GM19324 (cell line): Measurements from ENCODE around the gene PSEN2.

ENCODE experiments used
- ATAC-seq: cut with Tn5 transposase; IDR thresholded peaks from one replicate; pipeline ENCODE4 v1.9.1; 2021; ENCODE audit warnings: mild to moderate bottlenecking, moderate library complexity; ENCODE audit not compliant: unreplicated experiment, low FRiP score

The PSEN2 gene

GRCh38 chr1:226884966-226885820 is 14.8 kb downstream of the PSEN2 start:
- no peak for ATAC-seq

DNA sequence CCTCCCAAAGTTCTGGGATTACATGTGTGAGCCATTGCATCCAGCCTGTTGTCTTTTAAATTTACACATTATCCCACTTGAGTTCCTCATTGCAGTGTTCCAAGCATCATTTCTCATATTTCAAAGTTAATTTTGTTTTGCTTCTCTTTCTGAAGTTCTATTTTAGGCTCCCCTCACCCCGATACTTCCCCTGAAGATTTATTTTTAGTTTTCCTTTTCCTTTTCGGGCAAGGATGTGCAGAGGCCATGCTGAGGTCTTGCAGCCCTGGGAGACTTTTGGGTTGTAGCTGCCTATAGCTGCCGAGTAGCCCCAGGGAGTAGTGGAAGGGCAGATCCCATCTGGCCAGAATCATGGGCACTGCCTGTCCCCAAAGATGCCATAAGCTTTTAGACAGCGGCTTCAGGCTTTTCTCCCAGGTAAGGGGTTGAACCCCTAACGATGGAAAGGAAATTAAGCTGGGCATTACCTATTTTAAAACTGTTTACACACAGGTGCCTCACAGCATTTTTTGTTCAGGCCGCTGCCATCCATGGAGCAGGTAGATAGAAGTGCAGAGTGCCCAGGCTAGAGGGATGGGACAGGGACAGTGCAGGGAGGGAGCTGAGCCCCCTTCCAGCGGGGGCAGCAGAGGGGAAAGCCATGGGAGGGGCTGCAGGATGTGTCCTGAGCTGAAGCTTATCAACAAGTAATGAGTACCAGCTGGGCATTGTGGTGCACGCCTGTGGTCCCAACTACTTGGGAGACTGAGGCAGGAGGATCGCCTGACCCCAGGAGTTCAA is 15.9 kb downstream of the PSEN2 start:
- no peak for ATAC-seq

DNA sequence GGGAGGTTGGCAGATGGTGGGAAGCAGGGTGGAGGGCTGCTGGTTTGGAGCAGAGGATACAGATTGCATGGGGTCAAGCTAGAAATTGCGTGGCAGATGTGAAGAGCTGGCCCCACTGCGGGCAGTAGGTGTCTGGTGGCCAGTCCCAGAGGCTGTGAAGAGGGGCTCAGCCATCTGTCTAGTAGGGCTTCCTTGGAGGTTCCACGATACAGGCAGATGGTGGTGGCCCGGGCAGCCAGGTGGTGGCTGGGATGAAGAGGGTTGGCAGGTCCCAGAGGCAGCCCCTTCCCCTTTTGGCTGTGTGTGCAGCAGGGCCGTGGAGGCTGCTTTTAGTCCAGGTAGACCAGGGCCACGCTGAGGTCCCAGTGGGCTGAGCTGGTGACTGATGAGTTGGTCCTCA is 16.6 kb downstream of the PSEN2 start:
- no peak for ATAC-seq

- no peak for ATAC-seq
Measured at GRCh38 chr1:226888021-226888420, 17.6 kb downstream of the PSEN2 start.

- ATAC-seq = no peak
Measured at GRCh38 chr1:226888816-226889215, 18.4 kb downstream of the PSEN2 start.

- ATAC-seq = no peak
Measured at GRCh38 chr1:226889616-226890330, 19.4 kb downstream of the PSEN2 start.

GRCh38 chr1:226890331-226891108 is 20.1 kb downstream of the PSEN2 start:
- no peak for ATAC-seq

DNA sequence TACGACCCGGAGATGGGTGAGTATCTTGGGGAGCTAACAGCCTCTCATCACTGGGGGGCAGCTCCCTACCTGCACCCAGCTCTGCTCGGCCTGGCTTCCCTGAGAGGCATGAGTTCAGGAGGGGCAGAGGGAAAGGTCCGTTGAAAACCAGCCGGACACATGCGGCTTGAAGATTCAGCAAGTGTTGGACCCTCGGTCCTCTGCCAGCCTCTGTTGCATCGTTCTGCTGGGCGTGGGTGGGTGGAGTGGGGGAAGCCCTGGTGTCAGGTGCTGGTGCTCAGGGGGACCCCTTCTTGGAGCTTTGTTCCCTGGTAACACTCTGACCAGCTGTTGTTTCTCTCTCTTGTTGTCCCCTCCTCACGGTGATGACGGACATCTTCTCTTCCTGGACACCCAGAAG is 20.9 kb downstream of the PSEN2 start:
- no peak for ATAC-seq

GRCh38 chr1:226891846-226892523 is 21.6 kb downstream of the PSEN2 start:
- no peak for ATAC-seq

DNA sequence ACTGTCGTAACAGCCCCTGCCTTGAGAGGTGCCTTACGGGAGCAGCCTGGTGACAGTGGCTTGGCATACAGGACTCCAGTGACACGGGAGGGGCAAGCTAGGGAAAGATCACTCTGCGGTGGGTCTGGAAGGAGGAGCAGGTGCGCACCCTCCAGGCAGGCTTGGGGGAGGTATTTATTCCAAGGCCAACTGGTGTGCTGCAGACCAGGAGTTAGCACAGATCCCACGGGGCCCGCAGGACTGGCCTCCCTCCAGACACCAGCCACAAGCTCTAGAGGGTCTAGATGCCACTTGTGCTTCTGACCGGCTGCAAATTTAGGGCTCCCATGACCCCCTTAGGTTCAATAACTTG is 22.1 kb downstream of the PSEN2 start:
- no peak for ATAC-seq

DNA sequence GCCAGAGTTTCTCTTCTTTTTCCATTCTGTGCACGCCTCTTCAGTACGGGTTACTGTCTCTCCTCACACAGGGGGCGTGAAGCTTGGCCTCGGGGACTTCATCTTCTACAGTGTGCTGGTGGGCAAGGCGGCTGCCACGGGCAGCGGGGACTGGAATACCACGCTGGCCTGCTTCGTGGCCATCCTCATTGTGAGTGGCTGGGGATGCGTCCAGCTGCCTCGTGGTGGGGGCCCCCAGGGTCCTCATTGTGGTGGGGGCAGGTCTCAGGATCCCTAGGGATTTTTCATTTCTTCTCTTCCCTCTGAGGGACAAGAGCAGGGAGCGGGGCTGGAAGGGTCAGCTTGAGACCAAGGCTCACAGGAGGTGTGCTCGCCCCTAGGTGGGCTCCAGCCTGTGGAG is 23.5 kb downstream of the PSEN2 start:
- no peak for ATAC-seq

GRCh38 chr1:226894826-226895225 is 24.4 kb downstream of the PSEN2 start:
- ATAC-seq = no peak

DNA sequence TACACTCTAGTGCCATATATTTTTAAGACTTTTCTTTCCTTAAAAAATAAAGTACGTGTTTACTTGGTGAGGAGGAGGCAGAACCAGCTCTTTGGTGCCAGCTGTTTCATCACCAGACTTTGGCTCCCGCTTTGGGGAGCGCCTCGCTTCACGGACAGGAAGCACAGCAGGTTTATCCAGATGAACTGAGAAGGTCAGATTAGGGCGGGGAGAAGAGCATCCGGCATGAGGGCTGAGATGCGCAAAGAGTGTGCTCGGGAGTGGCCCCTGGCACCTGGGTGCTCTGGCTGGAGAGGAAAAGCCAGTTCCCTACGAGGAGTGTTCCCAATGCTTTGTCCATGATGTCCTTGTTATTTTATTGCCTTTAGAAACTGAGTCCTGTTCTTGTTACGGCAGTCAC is 25.2 kb downstream of the PSEN2 start:
- ATAC-seq = no peak

DNA sequence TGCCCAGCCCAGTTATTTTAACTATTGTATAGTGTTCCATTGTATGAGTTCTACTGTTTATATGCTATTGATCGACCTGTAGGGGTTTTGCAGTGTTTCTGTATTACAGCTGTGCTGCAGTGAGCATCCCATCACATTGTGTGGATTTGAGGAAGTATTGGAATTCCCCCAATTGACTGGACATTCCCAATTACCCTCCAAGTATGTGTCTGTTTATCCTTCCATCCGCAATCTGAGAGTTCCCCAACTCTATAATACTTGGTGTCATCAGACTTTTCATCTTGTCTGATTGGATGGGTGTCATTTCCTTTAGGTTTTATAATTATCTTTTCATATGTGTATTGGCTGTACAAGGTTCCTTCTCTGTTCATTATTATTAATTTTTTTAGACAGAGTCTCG is 27.8 kb downstream of the PSEN2 start:
- no peak for ATAC-seq

DNA sequence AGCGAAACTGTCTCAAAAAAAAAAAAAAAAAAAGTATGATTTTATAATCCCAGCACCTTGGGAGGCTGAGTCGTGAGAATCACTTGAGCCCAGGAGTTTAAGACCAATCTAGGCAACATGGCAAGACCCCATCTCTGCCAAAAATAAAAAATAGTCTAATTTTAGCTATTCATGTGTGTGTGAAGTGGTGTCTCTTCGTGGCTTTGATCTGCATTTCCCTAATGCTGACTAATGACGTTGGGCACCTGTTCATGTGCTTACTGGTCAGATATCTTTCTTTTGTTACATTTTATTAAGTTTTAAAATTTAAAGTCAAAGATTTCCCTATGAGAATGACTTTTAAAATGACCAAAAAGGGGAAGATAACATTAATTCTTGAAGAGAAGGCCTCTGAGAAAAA is 31.0 kb downstream of the PSEN2 start:
- no peak for ATAC-seq

- ATAC-seq = no peak
Measured at GRCh38 chr1:226902601-226903000, 32.2 kb downstream of the PSEN2 start.

DNA sequence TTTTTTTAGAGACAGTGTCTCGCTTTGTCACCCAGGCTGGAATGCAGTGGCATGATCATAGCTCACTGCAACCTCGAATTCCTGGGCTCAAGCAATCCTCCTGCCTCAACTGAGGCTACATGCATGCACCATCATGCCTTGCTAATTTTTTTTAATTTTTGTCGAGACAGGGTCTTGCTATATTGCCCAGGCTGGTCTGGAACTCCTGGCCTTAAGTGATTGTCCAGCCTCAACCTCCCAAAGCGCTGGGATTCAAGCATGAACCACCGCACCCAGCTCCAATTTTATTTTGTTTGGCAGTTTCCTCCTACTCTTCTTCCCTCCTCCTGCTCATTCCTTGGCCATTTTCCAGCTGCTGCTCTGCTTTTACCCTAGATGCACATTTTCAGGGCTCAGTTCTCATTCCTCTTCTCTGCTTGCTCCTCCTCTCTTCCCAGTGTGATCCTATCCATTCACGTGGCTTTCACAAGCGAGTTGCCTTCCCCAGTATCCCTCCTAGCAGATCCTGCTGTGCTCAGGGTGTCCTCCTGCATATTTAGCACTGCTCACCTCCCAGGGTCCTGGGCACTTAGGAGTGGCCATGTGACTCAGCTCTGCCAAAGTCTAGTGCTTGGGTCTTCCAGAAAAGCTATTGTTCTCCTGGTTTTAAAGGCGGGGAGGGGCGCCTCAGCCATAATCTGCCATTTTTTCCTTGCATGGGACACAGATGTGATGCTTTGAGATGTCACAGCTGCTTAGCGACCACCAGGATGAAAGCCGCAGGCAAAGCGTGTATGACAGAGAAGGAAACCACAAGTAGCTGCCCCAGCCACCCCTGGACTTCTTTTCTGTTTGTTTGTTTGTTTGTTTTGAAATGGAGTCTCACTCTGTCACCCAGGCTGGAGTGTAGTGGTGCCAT is 33.7 kb downstream of the PSEN2 start:
- ATAC-seq = no peak

DNA sequence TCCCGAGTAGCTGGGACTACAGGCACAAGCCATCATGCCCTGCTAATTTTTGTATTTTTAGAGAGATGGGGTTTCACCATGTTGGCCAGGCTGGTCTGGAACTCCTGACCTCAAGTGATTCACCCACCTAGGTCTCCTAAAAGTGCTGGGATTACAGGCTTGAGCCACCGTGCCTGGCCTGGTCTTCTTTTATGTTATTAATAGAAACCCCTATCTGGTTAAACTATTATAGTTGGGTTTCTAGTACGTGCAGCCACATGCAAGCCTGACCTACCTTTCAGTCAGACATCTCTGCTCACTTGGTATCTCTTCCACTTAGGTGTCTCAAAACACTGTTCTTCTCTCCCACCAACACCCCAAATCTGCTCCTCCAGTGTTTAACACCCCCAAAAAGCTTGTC is 34.4 kb downstream of the PSEN2 start:
- ATAC-seq = no peak

- no peak for ATAC-seq
Measured at GRCh38 chr1:226908419-226908818, 38.0 kb downstream of the PSEN2 start.
